ENCODE results near the gene ATP2A2. TPM values are rescaled to one million over a fixed set of nuclear protein-coding genes. Genes with fewer than 3 reads are reported as not detected.

Gene ATP2A2
- total and polyA plus RNA-seq, 4 experiments from 2014 or later, result 1.8 to 91.0 (median 48.0) TPM

DNA sequence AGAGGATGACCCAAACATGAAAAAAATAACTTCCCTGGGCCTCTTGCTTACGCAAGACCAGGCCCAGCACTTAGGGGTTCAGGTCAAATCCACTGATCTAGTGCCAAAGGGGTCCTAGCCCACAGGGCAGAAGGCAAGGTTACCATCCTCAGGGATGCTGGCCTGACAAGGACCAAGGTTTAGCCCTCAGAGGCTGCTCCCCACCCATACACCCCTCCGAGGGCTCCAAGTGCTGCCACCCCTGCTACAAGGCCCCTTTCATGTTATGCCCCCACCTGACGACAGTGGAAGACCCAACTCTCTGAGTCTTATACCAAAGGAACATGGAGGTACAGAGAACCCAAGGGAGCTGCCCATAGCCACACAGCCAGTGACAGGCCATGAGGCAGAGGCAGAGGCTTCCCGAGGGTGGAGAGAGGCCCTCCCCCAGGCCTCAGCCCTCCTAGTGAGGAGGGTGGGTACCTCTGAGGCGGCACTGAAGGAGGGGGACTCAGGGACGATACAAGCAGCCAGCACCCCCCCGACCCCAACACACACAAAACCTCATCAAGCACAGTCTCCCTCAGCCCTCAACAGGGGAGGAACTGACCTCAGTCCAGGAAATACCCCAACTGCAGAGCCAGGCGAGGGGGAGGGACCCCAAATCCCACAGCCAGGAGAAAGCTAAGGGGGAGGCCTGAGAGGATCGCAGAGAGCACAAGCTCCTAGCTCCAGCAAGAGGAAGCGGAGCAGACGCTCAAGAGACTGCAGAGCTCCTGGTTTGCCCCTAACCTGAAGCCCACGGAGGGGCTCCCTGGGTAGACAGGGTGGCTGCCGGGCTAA lies 85.5 kb downstream of the ATP2A2 start:
- Mint-ChIP-seq H3K9me3 (no peaks in the 10 kb centered on the region), H3K4me3 (no peak overlapping the region), H3K27me3 (no peaks in the 10 kb centered on the region), H3K36me3 (peaks cover 0 to under 1% of the 10 kb centered on the region in 2 donors), H3K27ac (peak overlapping the region in 1 of 7 donors; percentile 35), H3K4me1 (peaks cover 0 to 1% (median 0%) of the 10 kb centered on the region in 4 donors)
- CTCF ChIA-PET (ENCODE audit: partially characterized antibody), result no interaction called here
- H3K27me3 ChIP-seq (ENCODE audit: insufficient read depth, low read length), result no peaks in the 10 kb centered on the region
- no peak for DNase-seq
- H3K4me1 ChIP-seq (ENCODE audit: insufficient read depth, low read length), result no peaks in the 10 kb centered on the region
- intact Hi-C loops (cut with micrococcal nuclease), result no loop called here
- H3K4me3 ChIP-seq (ENCODE audit: low read length in 2 of 2), result no peak overlapping the region
- POLR2A ChIA-PET (ENCODE audit: partially characterized antibody), result no interaction called here
- no peaks in the 10 kb centered on the region for H3K9me3 ChIP-seq (ENCODE audit: control insufficient read depth in 1 of 2, low read length in 2 of 2)
- no peaks in the 10 kb centered on the region for H3K36me3 ChIP-seq (ENCODE audit: insufficient read depth, low read length)
- H3K27ac ChIP-seq (ENCODE audit: low read depth, low read length), result no peak overlapping the region

DNA sequence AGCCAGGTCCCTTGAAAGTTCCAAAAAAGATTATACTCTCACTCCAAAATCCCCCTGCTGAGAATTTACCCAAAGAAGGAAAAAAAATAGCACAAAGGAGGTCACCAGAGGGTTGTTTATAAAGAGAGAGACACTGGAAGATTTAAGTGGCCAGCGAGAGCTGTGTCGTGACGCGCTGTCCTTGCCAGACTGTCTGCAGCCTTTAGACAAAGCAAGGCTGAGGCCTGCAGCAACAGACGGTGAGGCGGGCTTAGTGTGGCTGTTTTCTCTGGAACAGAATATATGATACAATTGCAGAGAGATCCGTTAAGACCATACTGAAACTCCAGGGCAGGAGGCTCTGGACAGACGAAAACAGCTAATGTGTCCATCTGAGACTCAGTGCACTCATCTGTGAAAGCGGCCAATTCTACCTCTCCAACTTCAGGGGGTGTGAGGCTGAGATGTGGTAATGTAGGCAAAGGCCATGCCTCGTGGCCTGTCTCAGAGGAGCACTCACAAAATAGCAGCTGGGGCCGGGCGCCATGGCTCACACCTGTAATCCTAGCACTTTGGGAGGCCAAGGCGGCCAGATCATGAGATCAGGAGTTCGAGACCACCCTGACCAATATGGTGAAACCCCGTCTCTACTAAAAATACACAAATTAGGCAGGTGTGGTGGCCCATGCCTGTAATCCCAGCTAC lies 86.3 kb downstream of the ATP2A2 start:
- POLR2A ChIA-PET (ENCODE audit: partially characterized antibody), result no interaction called here
- no peak overlapping the region for H3K4me3 Mint-ChIP-seq

DNA sequence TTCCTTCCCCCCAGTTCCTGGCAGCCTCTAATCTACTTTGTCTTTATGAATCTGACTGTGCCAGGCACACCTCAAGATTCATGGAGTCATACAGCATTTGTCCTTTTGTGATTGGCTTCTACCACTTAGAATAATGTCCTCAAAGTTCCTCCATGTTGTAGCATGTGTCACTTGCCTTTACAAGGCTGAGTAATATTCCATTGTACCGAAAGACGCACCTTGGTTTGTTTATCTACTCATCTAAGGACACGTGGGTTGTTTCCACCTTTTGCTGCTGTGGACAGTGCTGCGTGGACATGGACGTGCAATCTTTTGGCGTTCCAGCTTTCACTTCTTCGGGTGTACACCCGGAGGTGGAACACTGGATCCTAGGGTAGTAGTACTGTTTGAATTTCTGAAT lies 88.9 kb downstream of the ATP2A2 start:
- H3K27ac Mint-ChIP-seq, result peak overlapping the region in 2 of 7 donors; percentile 1 to 59
- H3K27me3 Mint-ChIP-seq, result no peaks in the 10 kb centered on the region
- Histone ChIP-seq H3K27ac (ENCODE audit: low read depth, low read length) (no peak overlapping the region), H3K4me1 (ENCODE audit: insufficient read depth, low read length) (no peaks in the 10 kb centered on the region), H3K36me3 (ENCODE audit: insufficient read depth, low read length) (peaks cover 25% of the 10 kb centered on the region), H3K27me3 (ENCODE audit: insufficient read depth, low read length) (no peaks in the 10 kb centered on the region), H3K9me3 (ENCODE audit: control insufficient read depth in 1 of 2, low read length in 2 of 2) (no peaks in the 10 kb centered on the region), H3K4me3 (ENCODE audit: low read length in 2 of 2) (no peak overlapping the region)
- peaks cover 9 to 30% of the 10 kb centered on the region in 2 donors for H3K36me3 Mint-ChIP-seq
- CTCF ChIA-PET (ENCODE audit: partially characterized antibody), result no interaction called here
- no peak for DNase-seq
- POLR2A ChIA-PET (ENCODE audit: partially characterized antibody), result no interaction called here
- no peaks in the 10 kb centered on the region for H3K9me3 Mint-ChIP-seq
- no peak overlapping the region for H3K4me3 Mint-ChIP-seq
- intact Hi-C loops (cut with micrococcal nuclease), result no loop called here
- H3K4me1 Mint-ChIP-seq, result peaks cover 0 to 5% (median under 1%) of the 10 kb centered on the region in 4 donors

More for the DNA sequence above, 86.3 kb downstream of the ATP2A2 start:
- H3K27me3 ChIP-seq (ENCODE audit: insufficient read depth, low read length), result no peaks in the 10 kb centered on the region
- H3K36me3 ChIP-seq (ENCODE audit: insufficient read depth, low read length), result no peaks in the 10 kb centered on the region
- intact Hi-C loops (cut with micrococcal nuclease), result no loop called here
- no peak overlapping the region for H3K4me3 ChIP-seq (ENCODE audit: low read length in 2 of 2)
- H3K9me3 ChIP-seq (ENCODE audit: control insufficient read depth in 1 of 2, low read length in 2 of 2), result no peaks in the 10 kb centered on the region
- H3K4me1 Mint-ChIP-seq, result peaks cover 0 to 5% (median under 1%) of the 10 kb centered on the region in 4 donors
- H3K27ac Mint-ChIP-seq, result no peak overlapping the region
- no peaks in the 10 kb centered on the region for H3K4me1 ChIP-seq (ENCODE audit: insufficient read depth, low read length)
- peaks cover 0 to 9% of the 10 kb centered on the region in 2 donors for H3K36me3 Mint-ChIP-seq
- H3K27me3 Mint-ChIP-seq, result no peaks in the 10 kb centered on the region
- DNase-seq, result no peak
- no peak overlapping the region for H3K27ac ChIP-seq (ENCODE audit: low read depth, low read length)
- H3K9me3 Mint-ChIP-seq, result no peaks in the 10 kb centered on the region
- CTCF ChIA-PET (ENCODE audit: partially characterized antibody), result no interaction called here

DNA sequence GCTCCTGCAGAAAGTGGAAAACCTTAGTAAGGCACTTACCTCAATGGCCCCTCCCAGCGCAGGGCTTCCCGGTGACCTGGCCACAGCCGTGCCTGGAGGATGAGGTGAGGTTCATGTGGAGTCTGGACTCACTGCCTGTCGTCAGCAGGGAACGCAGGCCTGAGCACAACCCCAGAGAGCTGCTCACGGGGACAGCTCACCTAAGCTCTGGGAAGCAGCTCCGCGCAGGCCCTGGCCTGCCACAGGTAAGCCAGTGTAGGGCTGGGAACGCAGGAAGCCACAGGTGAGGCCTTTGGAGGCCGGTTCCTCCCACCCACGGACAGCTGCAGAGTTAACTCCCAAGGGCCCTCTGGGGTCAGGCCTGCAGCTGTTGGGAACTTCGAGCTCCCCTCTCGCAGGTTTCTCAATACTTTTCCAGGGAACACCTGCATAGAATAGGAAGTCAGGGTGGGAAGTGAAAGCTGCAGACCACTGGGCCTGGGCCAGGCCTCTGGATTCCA lies 89.7 kb downstream of the ATP2A2 start:
- H3K36me3 Mint-ChIP-seq, result peaks cover 14 to 35% of the 10 kb centered on the region in 2 donors
- CTCF ChIA-PET (ENCODE audit: partially characterized antibody), result interaction anchor here (1.3 kb wide), 1 partner anchor 14 kb away, joined by 3 read pairs; no protein-coding TSS in a partner anchor
- H3K4me3 Mint-ChIP-seq, result no peak overlapping the region
- no peak for DNase-seq
- Histone ChIP-seq H3K27ac (ENCODE audit: low read depth, low read length) (no peak overlapping the region), H3K9me3 (ENCODE audit: control insufficient read depth in 1 of 2, low read length in 2 of 2) (no peaks in the 10 kb centered on the region), H3K27me3 (ENCODE audit: insufficient read depth, low read length) (no peaks in the 10 kb centered on the region), H3K4me1 (ENCODE audit: insufficient read depth, low read length) (no peaks in the 10 kb centered on the region), H3K36me3 (ENCODE audit: insufficient read depth, low read length) (peaks cover 33% of the 10 kb centered on the region), H3K4me3 (ENCODE audit: low read length in 2 of 2) (no peak overlapping the region)
- peaks cover 0 to 5% (median 0%) of the 10 kb centered on the region in 4 donors for H3K4me1 Mint-ChIP-seq
- H3K27ac Mint-ChIP-seq, result peak overlapping the region in 1 of 7 donors; percentile 25
- POLR2A ChIA-PET (ENCODE audit: partially characterized antibody), result no interaction called here
- no peaks in the 10 kb centered on the region for H3K9me3 Mint-ChIP-seq
- intact Hi-C loops (cut with micrococcal nuclease), result no loop called here
- no peaks in the 10 kb centered on the region for H3K27me3 Mint-ChIP-seq

DNA sequence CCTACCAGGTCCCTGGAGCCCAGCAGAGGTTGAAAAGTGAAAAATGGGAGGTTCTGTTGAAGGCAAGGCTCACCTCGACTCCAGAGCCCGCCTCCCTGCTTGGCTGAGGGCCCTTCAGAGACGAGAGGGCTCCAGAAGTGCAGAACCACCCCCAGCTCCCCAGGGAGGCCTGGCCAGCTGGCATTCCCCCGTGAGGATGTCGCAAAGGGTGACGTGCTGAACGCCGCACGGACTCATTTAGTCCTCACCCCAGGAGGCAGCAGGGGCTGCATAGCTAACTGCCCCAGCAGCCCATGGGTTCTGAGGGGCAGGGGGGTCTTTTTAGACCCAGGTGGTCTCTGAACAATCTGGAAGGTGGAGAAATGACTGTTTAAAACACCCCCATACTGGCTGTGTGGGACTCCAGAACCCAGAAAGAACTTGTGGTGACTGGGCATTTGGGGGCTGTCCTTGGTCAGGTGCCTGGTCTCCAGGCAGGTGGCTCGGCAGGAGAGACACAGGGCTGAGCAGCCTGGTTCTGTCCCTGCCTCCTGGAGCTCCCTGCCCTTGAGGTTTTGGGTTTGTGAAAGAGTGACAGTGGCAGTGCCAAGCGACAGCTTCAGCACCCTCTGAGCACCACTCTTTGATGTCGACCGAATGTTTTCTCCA lies 90.5 kb downstream of the ATP2A2 start:
- no peaks in the 10 kb centered on the region for H3K9me3 Mint-ChIP-seq
- H3K36me3 Mint-ChIP-seq, result peaks cover 18 to 40% of the 10 kb centered on the region in 2 donors
- Histone ChIP-seq H3K27me3 (ENCODE audit: insufficient read depth, low read length) (no peaks in the 10 kb centered on the region), H3K9me3 (ENCODE audit: control insufficient read depth in 1 of 2, low read length in 2 of 2) (no peaks in the 10 kb centered on the region), H3K4me1 (ENCODE audit: insufficient read depth, low read length) (no peaks in the 10 kb centered on the region), H3K4me3 (ENCODE audit: low read length in 2 of 2) (no peak overlapping the region), H3K27ac (ENCODE audit: low read depth, low read length) (no peak overlapping the region), H3K36me3 (ENCODE audit: insufficient read depth, low read length) (peaks cover 37% of the 10 kb centered on the region)
- intact Hi-C loops (cut with micrococcal nuclease), result no loop called here
- H3K4me3 Mint-ChIP-seq, result no peak overlapping the region
- CTCF ChIA-PET (ENCODE audit: partially characterized antibody), result interaction anchor here (1.3 kb wide), 1 partner anchor 15 kb away, joined by 3 read pairs; no protein-coding TSS in a partner anchor
- H3K4me1 Mint-ChIP-seq, result peaks cover 0 to 5% (median 0%) of the 10 kb centered on the region in 4 donors
- no peaks in the 10 kb centered on the region for H3K27me3 Mint-ChIP-seq
- peak overlapping the region in 3 of 7 donors; percentile 36 to 43 (median 41) for H3K27ac Mint-ChIP-seq
- no peak for DNase-seq
- POLR2A ChIA-PET (ENCODE audit: partially characterized antibody), result no interaction called here

DNA sequence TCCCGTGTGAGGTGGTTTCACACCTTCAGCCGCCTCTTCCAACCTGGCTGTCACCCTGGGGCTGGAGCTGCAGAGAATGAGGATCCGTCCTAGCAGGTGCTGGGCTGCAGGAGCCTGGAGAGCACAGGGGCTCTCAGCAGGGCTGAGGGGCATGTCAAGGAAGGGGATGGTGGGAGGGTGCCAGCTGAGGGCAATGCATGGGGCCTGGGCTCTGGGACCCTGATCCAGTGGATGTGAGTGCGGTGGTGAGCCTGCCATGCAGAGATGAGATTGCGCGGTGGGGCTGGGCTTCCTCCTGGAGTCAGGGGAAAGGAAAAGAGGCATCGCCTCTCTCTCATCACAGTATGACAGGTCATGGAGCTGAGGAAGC lies 91.0 kb downstream of the ATP2A2 start:
- DNase-seq, result no peak
- ChIA-PET POLR2A (ENCODE audit: partially characterized antibody) (no interaction called here), CTCF (ENCODE audit: partially characterized antibody) (no interaction called here)
- H3K36me3 ChIP-seq (ENCODE audit: insufficient read depth, low read length), result peaks cover 38% of the 10 kb centered on the region
- no peaks in the 10 kb centered on the region for H3K9me3 ChIP-seq (ENCODE audit: control insufficient read depth in 1 of 2, low read length in 2 of 2)
- H3K27me3 ChIP-seq (ENCODE audit: insufficient read depth, low read length), result no peaks in the 10 kb centered on the region
- H3K27me3 Mint-ChIP-seq, result no peaks in the 10 kb centered on the region
- H3K4me1 ChIP-seq (ENCODE audit: insufficient read depth, low read length), result no peaks in the 10 kb centered on the region
- peaks cover 0 to 5% (median 0%) of the 10 kb centered on the region in 4 donors for H3K4me1 Mint-ChIP-seq
- no peak overlapping the region for H3K4me3 Mint-ChIP-seq
- peaks cover 18 to 42% of the 10 kb centered on the region in 2 donors for H3K36me3 Mint-ChIP-seq
- H3K27ac Mint-ChIP-seq, result peak overlapping the region in 2 of 7 donors; percentile 41 to 43
- no peak overlapping the region for H3K4me3 ChIP-seq (ENCODE audit: low read length in 2 of 2)
- H3K27ac ChIP-seq (ENCODE audit: low read depth, low read length), result no peak overlapping the region
- intact Hi-C loops (cut with micrococcal nuclease), result no loop called here
- no peaks in the 10 kb centered on the region for H3K9me3 Mint-ChIP-seq

DNA sequence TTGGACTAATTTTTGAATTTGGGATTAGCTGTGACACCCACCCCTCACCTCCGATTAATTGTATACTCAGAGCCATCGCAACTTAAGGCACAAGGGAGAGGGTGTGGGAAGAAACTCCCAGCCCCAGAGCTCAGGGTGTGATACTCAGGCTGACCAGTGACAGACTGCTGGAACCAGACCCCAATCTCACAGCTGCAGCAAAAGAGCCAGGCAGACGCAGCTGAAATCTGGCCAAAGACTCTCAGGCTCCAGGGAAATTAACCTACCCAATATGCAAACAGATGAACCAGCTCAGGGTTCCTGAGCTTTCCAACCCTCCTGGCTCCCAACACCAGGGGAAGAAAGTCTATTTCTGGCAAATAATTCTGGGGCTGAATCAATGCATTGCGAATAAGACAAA lies 92.0 kb downstream of the ATP2A2 start:
- CTCF ChIA-PET (ENCODE audit: partially characterized antibody), result no interaction called here
- POLR2A ChIA-PET (ENCODE audit: partially characterized antibody), result no interaction called here
- no peak overlapping the region for H3K4me3 Mint-ChIP-seq
- H3K9me3 Mint-ChIP-seq, result no peaks in the 10 kb centered on the region
- Histone ChIP-seq H3K27ac (ENCODE audit: low read depth, low read length) (no peak overlapping the region), H3K4me3 (ENCODE audit: low read length in 2 of 2) (no peak overlapping the region), H3K4me1 (ENCODE audit: insufficient read depth, low read length) (no peaks in the 10 kb centered on the region), H3K27me3 (ENCODE audit: insufficient read depth, low read length) (no peaks in the 10 kb centered on the region), H3K36me3 (ENCODE audit: insufficient read depth, low read length) (peaks cover 46% of the 10 kb centered on the region), H3K9me3 (ENCODE audit: control insufficient read depth in 1 of 2, low read length in 2 of 2) (no peaks in the 10 kb centered on the region)
- intact Hi-C loops (cut with micrococcal nuclease), result no loop called here
- DNase-seq, result no peak
- H3K27ac Mint-ChIP-seq, result peak overlapping the region in 1 of 7 donors; percentile 14
- peaks cover 0 to 5% (median 0%) of the 10 kb centered on the region in 4 donors for H3K4me1 Mint-ChIP-seq
- H3K36me3 Mint-ChIP-seq, result peaks cover 27 to 50% of the 10 kb centered on the region in 2 donors
- no peaks in the 10 kb centered on the region for H3K27me3 Mint-ChIP-seq

Data from CD4-positive, alpha-beta memory T cell (primary cell).